Loucy (cell line): Measurements from ENCODE around the gene RAB31.

Experiments
- H2AFZ ChIP-seq: fragments of 200-600 bp; sonication (generic); 2 replicates; pipeline ENCODE4 v1.6.0; 2016; ENCODE audit warnings: antibody characterized with exemption, mild to moderate bottlenecking, low read length, moderate library complexity
- H3F3A ChIP-seq: fragments of 200-600 bp; 2 replicates; pipeline ENCODE4 v1.6.0; 2016; ENCODE audit warnings: antibody characterized with exemption, low read depth, mild to moderate bottlenecking
- H3K27me3 ChIP-seq: fragments of 200-600 bp; sonication (generic); 2 replicates; pipeline ENCODE4 v1.6.1; 2014; ENCODE audit warnings: low read length, mild to moderate bottlenecking; ENCODE audit not compliant: insufficient read depth, poor library complexity, severe bottlenecking
- H3K36me3 ChIP-seq: fragments of 200-600 bp; sonication (generic); 2 replicates; pipeline ENCODE4 v1.6.1; 2016; ENCODE audit warnings: low read length; ENCODE audit not compliant: insufficient read depth
- H3K4me1 ChIP-seq: fragments of 200-600 bp; sonication (generic); 2 replicates; pipeline ENCODE4 v1.5.1; 2014; ENCODE audit warnings: low read length, mild to moderate bottlenecking; ENCODE audit not compliant: insufficient read depth, poor library complexity, severe bottlenecking
- H3K4me2 ChIP-seq: fragments of 200-600 bp; sonication (generic); 2 replicates; pipeline ENCODE4 v1.6.0; 2014; ENCODE audit warnings: antibody characterized with exemption, low read length, low read depth, mild to moderate bottlenecking; ENCODE audit not compliant: poor library complexity, severe bottlenecking
- H3K4me3 ChIP-seq: fragments of 200-600 bp; sonication (generic); 2 replicates; pipeline ENCODE4 v1.5.1; 2014; ENCODE audit warnings: low read length, mild to moderate bottlenecking, mixed read lengths; ENCODE audit not compliant: poor library complexity, severe bottlenecking
- H3K79me2 ChIP-seq: fragments of 200-600 bp; sonication (generic); 2 replicates; pipeline ENCODE4 v1.6.1; 2014; ENCODE audit warnings: low read length; ENCODE audit not compliant: insufficient read depth
- H3K9ac ChIP-seq: fragments of 200-600 bp; sonication (generic); 2 replicates; pipeline ENCODE4 v1.6.0; 2014; ENCODE audit warnings: mild to moderate bottlenecking, low read depth, low read length, moderate library complexity; ENCODE audit not compliant: poor library complexity, severe bottlenecking
- H3K9me2 ChIP-seq: fragments of 200-600 bp; sonication (generic); replicated peaks from 2 replicates; pipeline ENCODE4 v1.6.1; 2016; ENCODE audit warnings: low read depth, low read length, mixed read lengths
- H3K9me3 ChIP-seq: fragments of 200-600 bp; sonication (generic); 2 replicates; pipeline ENCODE4 v1.6.1; 2014; ENCODE audit warnings: mild to moderate bottlenecking, antibody characterized with exemption, low read length, low read depth; ENCODE audit not compliant: insufficient read depth
- H4K20me1 ChIP-seq: fragments of 200-600 bp; sonication (generic); 2 replicates; pipeline ENCODE4 v1.6.0; 2014; ENCODE audit warnings: antibody characterized with exemption, low read length, mild to moderate bottlenecking; ENCODE audit not compliant: insufficient read depth, poor library complexity, severe bottlenecking
- CTCF ChIP-seq: fragments of 200-600 bp; sonication (generic); conservative IDR thresholded peaks from 2 replicates; pipeline ENCODE4 v1.5.1; 2014; ENCODE audit warnings: mild to moderate bottlenecking, antibody characterized with exemption, low read length
- EZH2phosphoT487 ChIP-seq: fragments of 200-600 bp; IDR thresholded peaks from 2 replicates; pipeline ENCODE4 v1.6.1; 2018; ENCODE audit warnings: antibody characterized with exemption, mild to moderate bottlenecking, moderate library complexity, borderline replicate concordance

The RAB31 gene

GRCh38 chr18:9841752-9842151, 133.7 kb downstream of the RAB31 start:
- no peak for TF ChIP-seq EZH2phosphoT487
- TF ChIP-seq CTCF: no peak
- Histone ChIP-seq H3K4me1 (no peaks in the 10 kb centered on the region), H3K9ac (no peak overlapping the region), H3F3A (no peaks in the 10 kb centered on the region), H2AFZ (no peak overlapping the region), H3K27me3 (no peaks in the 10 kb centered on the region), H3K4me3 (no peak overlapping the region), H4K20me1 (no peaks in the 10 kb centered on the region), H3K9me2 (no peaks in the 10 kb centered on the region), H3K36me3 (no peaks in the 10 kb centered on the region), H3K79me2 (no peaks in the 10 kb centered on the region), H3K9me3 (no peaks in the 10 kb centered on the region), H3K4me2 (no peak overlapping the region)

- Histone ChIP-seq H3K9ac (no peak overlapping the region), H3F3A (no peaks in the 10 kb centered on the region), H2AFZ (no peak overlapping the region), H3K4me2 (no peak overlapping the region), H3K9me2 (no peaks in the 10 kb centered on the region), H3K27me3 (no peaks in the 10 kb centered on the region), H4K20me1 (no peaks in the 10 kb centered on the region), H3K79me2 (no peaks in the 10 kb centered on the region), H3K9me3 (no peaks in the 10 kb centered on the region), H3K36me3 (no peaks in the 10 kb centered on the region), H3K4me3 (no peak overlapping the region), H3K4me1 (no peaks in the 10 kb centered on the region)
- no peak for TF ChIP-seq CTCF
- TF ChIP-seq EZH2phosphoT487: no peak
Observed at GRCh38 chr18:9842448-9842847, 134.3 kb downstream of the RAB31 start.

GRCh38 chr18:9845256-9845655, 137.2 kb downstream of the RAB31 start:
- H3K4me1 ChIP-seq: peaks cover 8% of the 10 kb centered on the region
- no peaks in the 10 kb centered on the region for H4K20me1 ChIP-seq
- no peaks in the 10 kb centered on the region for H3K9me2 ChIP-seq
- H3F3A ChIP-seq: no peaks in the 10 kb centered on the region
- no peak overlapping the region for H2AFZ ChIP-seq
- no peaks in the 10 kb centered on the region for H3K36me3 ChIP-seq
- H3K4me3 ChIP-seq: no peak overlapping the region
- H3K4me2 ChIP-seq: no peak overlapping the region
- TF ChIP-seq EZH2phosphoT487: no peak
- H3K79me2 ChIP-seq: no peaks in the 10 kb centered on the region
- no peaks in the 10 kb centered on the region for H3K27me3 ChIP-seq
- H3K9ac ChIP-seq: no peak overlapping the region
- no peaks in the 10 kb centered on the region for H3K9me3 ChIP-seq

GRCh38 chr18:9846162-9846925, 138.2 kb downstream of the RAB31 start:
- Histone ChIP-seq H3K36me3 (no peaks in the 10 kb centered on the region), H3K27me3 (no peaks in the 10 kb centered on the region), H3K4me2 (no peak overlapping the region), H3K79me2 (no peaks in the 10 kb centered on the region), H3F3A (no peaks in the 10 kb centered on the region), H3K9ac (no peak overlapping the region), H3K4me1 (peaks cover 8% of the 10 kb centered on the region), H3K9me3 (no peaks in the 10 kb centered on the region), H2AFZ (no peak overlapping the region), H3K4me3 (no peak overlapping the region), H3K9me2 (no peaks in the 10 kb centered on the region), H4K20me1 (no peaks in the 10 kb centered on the region)
- TF ChIP-seq EZH2phosphoT487: no peak
- TF ChIP-seq CTCF: no peak
